GM12878 (cell line): ENCODE measurements around the gene ZFP36. TPM values are rescaled to one million over a fixed set of nuclear protein-coding genes. Genes with fewer than 3 reads are reported as not detected.
A peak's percentile ranks its signal among the peaks of the same experiment; 100 is the strongest.

ENCODE experiments used
- ATAC-seq: fragments of 200-7000 bp; cut with Tn5 transposase; 3 replicates; pipeline ENCODE4 v1.9.1; 2020; ENCODE audit warnings: mild to moderate bottlenecking, moderate library complexity
- BruUV-seq: library from RNA; stranded (reverse); fragments of 400-500 nt; replicated peaks from 2 replicates; lab custom pipeline; 2021; lab: Mats Ljungman, UMichigan
- CTCF ChIA-PET: fragments of 300-600 bp; sonication (Branson Sonifier 250); formaldehyde crosslinking; extraction: SDS; loops from one replicate; lab custom pipeline; 2021; ENCODE audit warnings: inconsistent platforms; lab: Yijun Ruan, JAX
- POLR2A ChIA-PET: fragments of 350-600 bp; formaldehyde crosslinking; extraction: SDS; loops from one replicate; lab custom pipeline; 2021; ENCODE audit warnings: inconsistent platforms; lab: Charles Lee
- RAD21 ChIA-PET: fragments of 300-600 bp; sonication (Branson Sonifier 250); formaldehyde crosslinking; loops from one replicate; lab custom pipeline; 2023; ENCODE audit warnings: antibody characterized with exemption; ENCODE audit not compliant: unreplicated experiment; lab: Charles Lee
- SMC1A ChIA-PET: fragments of 300-600 bp; sonication (Branson Sonifier 250); formaldehyde crosslinking; loops from one replicate; lab custom pipeline; 2023; ENCODE audit not compliant: unreplicated experiment, uncharacterized antibody; lab: Charles Lee
- DNase-seq: peaks from one replicate; pipeline ENCODE4 v3.0.0-alpha.2; 2011; ENCODE audit warnings: low read depth, low spot score
- FAIRE-seq: peaks from 3 replicates; lab custom pipeline; 2011; peaks lifted over from hg19 to GRCh38; lab: Jason Lieb, UNC
- H2AFZ ChIP-seq: 2 replicates; pipeline ENCODE4 v1.6.0; 2011; ENCODE audit warnings: low read depth, low read length, control low read depth; ENCODE audit not compliant: control insufficient read depth
- H3K27ac ChIP-seq: 2 replicates; pipeline ENCODE4 v1.5.1; 2011; ENCODE audit warnings: control low read depth; ENCODE audit not compliant: control insufficient read depth, insufficient read depth
- H3K27me3 ChIP-seq, 2 experiments: replicated peaks in 1 of 2; 2 replicates each; pipeline versions ENCODE4 v1.6.0 to v1.6.1; 2011; ENCODE audit warnings: low read length in 1 of 2; ENCODE audit not compliant: control insufficient read depth in 2 of 2, insufficient read depth in 2 of 2
- H3K36me3 ChIP-seq, 2 experiments: 2 replicates each; pipeline ENCODE4 v1.5.1; 2011; ENCODE audit warnings: low read length in 1 of 2; ENCODE audit not compliant: control insufficient read depth in 2 of 2, insufficient read depth in 2 of 2
- H3K4me1 ChIP-seq: 2 replicates; pipeline ENCODE4 v1.6.1; 2011; ENCODE audit warnings: mild to moderate bottlenecking, low read length, moderate library complexity, mixed read lengths; ENCODE audit not compliant: control insufficient read depth, insufficient read depth
- H3K4me2 ChIP-seq: 2 replicates; pipeline ENCODE4 v1.6.0; 2011; ENCODE audit warnings: control low read depth; ENCODE audit not compliant: control insufficient read depth, insufficient read depth
- H3K4me3 ChIP-seq: fragments of 200-600 bp; sonication (generic); 2 replicates; pipeline ENCODE4 v1.5.1; 2016
- H3K79me2 ChIP-seq: 2 replicates; pipeline ENCODE4 v1.6.0; 2011; ENCODE audit warnings: low read length; ENCODE audit not compliant: control insufficient read depth, insufficient read depth
- H3K9ac ChIP-seq: 2 replicates; pipeline ENCODE4 v1.8.0; 2011; ENCODE audit warnings: low read length, control low read depth, mixed read lengths; ENCODE audit not compliant: control insufficient read depth, insufficient read depth
- H3K9me3 ChIP-seq: replicated peaks from 3 replicates; pipeline ENCODE4 v1.5.1; 2011; ENCODE audit warnings: mild to moderate bottlenecking, low read length; ENCODE audit not compliant: control insufficient read depth, insufficient read depth
- H4K20me1 ChIP-seq: 2 replicates; pipeline ENCODE4 v1.6.0; 2011; ENCODE audit not compliant: control insufficient read depth, insufficient read depth
- BACH1 ChIP-seq: fragments of 450-650 bp; IDR thresholded peaks from 2 replicates; pipeline ENCODE4 v1.6.1; 2017; ENCODE audit warnings: mild to moderate bottlenecking, borderline replicate concordance
- CREM ChIP-seq: IDR thresholded peaks from 2 replicates; pipeline ENCODE4 v1.6.1; 2014; ENCODE audit warnings: antibody characterized with exemption, low read depth
- EP300 ChIP-seq, 2 experiments: fragments of 150-350 bp in 1 of 2; IDR thresholded peaks; 2 replicates each; pipeline ENCODE4 v1.6.1; 2011 to 2012; ENCODE audit warnings: low read depth in 2 of 2, low read length in 2 of 2, borderline replicate concordance in 1 of 2, improper control_type of control experiment in 1 of 2, inconsistent platforms in 1 of 2; ENCODE audit not compliant: control insufficient read depth in 1 of 2
- FOXK2 ChIP-seq: fragments of 450-650 bp; IDR thresholded peaks from 2 replicates; pipeline ENCODE4 v1.6.1; 2017; ENCODE audit warnings: mild to moderate bottlenecking, moderate library complexity
- FOXM1 ChIP-seq: IDR thresholded peaks from 2 replicates; pipeline ENCODE4 v1.6.1; 2012; ENCODE audit warnings: low read depth, mild to moderate bottlenecking, inconsistent platforms, low read length, moderate library complexity
- IRF4 ChIP-seq: IDR thresholded peaks from 2 replicates; pipeline ENCODE4 v1.6.1; 2011; ENCODE audit warnings: low read depth, low read length
- MYB ChIP-seq: fragments of 150-350 bp; IDR thresholded peaks from 2 replicates; pipeline ENCODE4 v1.6.1; 2014; ENCODE audit warnings: mild to moderate bottlenecking, low read depth, low read length, borderline replicate concordance
- POLR2A ChIP-seq: IDR thresholded peaks from 2 replicates; pipeline ENCODE4 v1.6.1; 2011; ENCODE audit warnings: low read depth, mild to moderate bottlenecking, low read length
- POLR2AphosphoS5 ChIP-seq: IDR thresholded peaks from 2 replicates; pipeline ENCODE4 v1.6.1; 2011; ENCODE audit warnings: mild to moderate bottlenecking, low read length, inconsistent platforms
- RAD51 ChIP-seq: fragments of 450-650 bp; IDR thresholded peaks from 2 replicates; pipeline ENCODE4 v1.6.1; 2016; ENCODE audit warnings: moderate library complexity, mild to moderate bottlenecking, inconsistent platforms
- RUNX3 ChIP-seq: IDR thresholded peaks from 2 replicates; pipeline ENCODE4 v1.6.1; 2012; ENCODE audit warnings: low read length, inconsistent platforms
- SIX5 ChIP-seq: IDR thresholded peaks from 2 replicates; pipeline ENCODE4 v1.6.1; 2011; ENCODE audit warnings: mild to moderate bottlenecking, low read depth, low read length, moderate library complexity; ENCODE audit not compliant: severe bottlenecking
- SP1 ChIP-seq: IDR thresholded peaks from one replicate; pipeline ENCODE4 v1.6.1; 2011; ENCODE audit warnings: low read depth, low read length
- WGBS: methylation state at CpG from one replicate; pipeline ENCODE4 v1.1.6; 2016; ENCODE audit warnings: low lambda C conversion rate; ENCODE audit not compliant: insufficient replicate concordance, insufficient coverage; ENCODE audit errors: missing lambda C conversion rate; 5-methylcytosine and 5-hydroxymethylcytosine counted together
- in situ Hi-C: fragments of 300-500 bp; cut with MboI; formaldehyde crosslinking; loops from 9 replicates; pipeline ENCODE4 v1.14.3; 2018; ENCODE audit warnings: mixed read lengths
- intact Hi-C: fragments of 100-400 bp; cut with micrococcal nuclease; formaldehyde crosslinking; loops from one replicate; pipeline ENCODE4 v1.14.2; 2022; ENCODE audit not compliant: unreplicated experiment
- polyA plus RNA-seq, 11 experiments: library from polyadenylated mRNA; depleted of rRNA in 4 of 11; unstranded in 6 of 11; stranded (reverse) in 5 of 11; fragments of >200 nt; fragmentation: Nextera tagmentation in 4 of 11; fragmentation: Illumina TruSeq in 1 of 11; extraction: Ambion mirVana in 4 of 11; extraction: Trizol in 1 of 11; gene quantifications; 1 replicate in 1 of 11; 2 replicates in 10 of 11; pipeline versions ENCODE4 v1.2.1 to v1.2.3, GENCODE V29; 2011 to 2016; ENCODE audit warnings: inconsistent platforms in 2 of 11, missing spikeins in 2 of 11, low read depth in 1 of 11
- total RNA-seq, 4 experiments: library from RNA; depleted of rRNA in 3 of 4; stranded (reverse); fragments of >200 nt in 3 of 4; fragmentation: Illumina TruSeq in 1 of 4; extraction: Trizol in 1 of 4; gene quantifications; 2 replicates each; pipeline versions ENCODE4 v1.2.1 to v1.2.3, GENCODE V29; 2013 to 2021
- TF ChIP-seq, protein P1 (sequence below): fragments of 450-650 bp; IDR thresholded peaks from 2 replicates; pipeline ENCODE4 v1.6.1; 2017; ENCODE audit warnings: mild to moderate bottlenecking, moderate library complexity

ZFP36 gene
- total and polyA plus RNA-seq, 10 of the 15 experiments (the other 5 are each of a cell fraction or from before 2014, with no cell fraction given): 5.3 to 55.0 (median 18.1) TPM

DNA sequence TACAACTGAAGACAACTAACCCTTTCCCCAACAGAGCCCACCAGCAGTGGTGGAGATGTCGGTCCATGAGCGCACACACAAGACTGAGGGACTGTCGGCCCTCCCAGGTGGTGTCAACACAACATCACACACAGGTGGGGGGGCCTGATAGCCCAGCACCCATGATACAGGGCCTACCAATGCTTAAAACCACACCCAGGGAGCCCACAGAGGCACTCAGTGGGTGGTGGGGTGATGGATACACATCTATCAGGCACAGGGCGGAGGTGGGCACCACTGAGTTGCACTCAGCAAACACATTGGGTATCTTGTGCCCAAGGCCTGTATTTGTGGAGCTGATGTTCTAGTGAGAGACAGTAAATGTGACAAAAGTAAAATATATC lies 7.0 kb upstream of the ZFP36 start:
- TF ChIP-seq SP1 (no peak), POLR2A (peak; percentile 45; the same call in 1 of the 2 replicates), EP300 (IDR thresholded peaks at IDR 0.05; ENCODE audit: borderline replicate concordance in 1 of 2, control insufficient read depth in 1 of 2, low read depth in 2 of 2, low read length in 2 of 2) (no peak), BACH1 (no peak), MYB (no peak)
- H3K4me2 ChIP-seq: no peak overlapping the region
- ChIA-PET RAD21 (interaction anchor here (6.7 kb wide), 1 partner anchor 12 kb away, joined by 159 read pairs; the partner anchor contains the start of gene PLEKHG2), SMC1A (interaction anchor here (2.3 to 8.7 kb wide), 2 partner anchors 9 to 12 kb away, joined by 18 to 146 read pairs; partner anchors contain the start of gene PLEKHG2), POLR2A (interaction anchor here (2.9 kb wide), 1 partner anchor 12 kb away, joined by 37 read pairs; the partner anchor contains the start of gene PLEKHG2), CTCF (interaction anchor here (4.7 to 7.4 kb wide), 2 partner anchors 12 to 134 kb away, joined by 20 to 218 read pairs; partner anchors contain the start of genes EID2B and PLEKHG2)
- no peaks in the 10 kb centered on the region for H4K20me1 ChIP-seq
- in situ Hi-C loops: no loop called here
- FAIRE-seq (no peak), ATAC-seq (no peak), DNase-seq (no peak)
- H3K9ac ChIP-seq: no peak overlapping the region
- H3K4me1 ChIP-seq: peaks cover 65% of the 10 kb centered on the region
- H3K79me2 ChIP-seq: peaks cover 22% of the 10 kb centered on the region
- H3K27ac ChIP-seq: peak overlapping the region; percentile 65
- intact Hi-C loops: loop anchor here (10.0 kb wide), 1 partner anchor 425 kb away; the partner anchor contains the start of gene FBXO17
- peaks cover 0 to 8% of the 10 kb centered on the region in 2 experiments; a peak in 2 of 4 replicates for H3K36me3 ChIP-seq
- BruUV-seq: no TSS peak
- no peaks in the 10 kb centered on the region for H3K9me3 ChIP-seq
- H3K4me3 ChIP-seq: no peak overlapping the region
- WGBS: 100% methylated on average over 4 of the region's 4 CpGs
- no peaks in the 10 kb centered on the region for H3K27me3 ChIP-seq
- no peak overlapping the region for H2AFZ ChIP-seq

DNA sequence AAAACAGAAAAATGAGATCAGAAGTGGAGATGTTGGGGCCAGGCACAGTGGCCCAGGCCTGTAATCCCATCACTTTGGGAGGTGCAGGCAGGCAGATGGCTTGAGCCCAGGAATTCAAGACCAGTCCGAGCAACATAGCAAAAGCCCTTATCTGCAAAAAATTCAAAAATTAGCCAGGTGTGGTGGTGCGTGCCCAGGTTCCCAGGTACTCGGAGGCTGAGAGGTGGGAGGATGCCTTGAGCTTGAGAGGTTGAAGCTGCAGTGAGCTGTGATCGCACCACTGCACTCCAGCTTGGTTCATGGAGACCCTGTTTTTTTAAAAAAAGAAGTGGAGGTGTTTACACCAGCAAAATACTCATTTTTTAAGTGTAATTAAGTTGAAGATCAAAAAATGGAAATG lies 6.6 kb upstream of the ZFP36 start:
- Histone ChIP-seq H3K9ac (no peak overlapping the region), H3K4me1 (peaks cover 69% of the 10 kb centered on the region), H3K9me3 (no peaks in the 10 kb centered on the region), H3K4me2 (no peak overlapping the region), H4K20me1 (no peaks in the 10 kb centered on the region), H3K79me2 (peaks cover 25% of the 10 kb centered on the region), H2AFZ (no peak overlapping the region), H3K36me3 (peaks cover 0 to 7% of the 10 kb centered on the region in 2 experiments; a peak in 2 of 4 replicates), H3K4me3 (no peak overlapping the region), H3K27me3 (no peaks in the 10 kb centered on the region), H3K27ac (peak overlapping the region; percentile 65)
- DNase-seq: no peak
- POLR2A ChIA-PET: interaction anchor here (1.9 to 2.9 kb wide), 2 partner anchors 12 to 36 kb away, joined by 13 to 37 read pairs; partner anchors contain the start of genes PLEKHG2 and RPS16
- WGBS: 50% methylated on average over 4 of the region's 4 CpGs
- in situ Hi-C loops: no loop called here
- RAD21 ChIA-PET: interaction anchor here (6.7 kb wide), 1 partner anchor 12 kb away, joined by 159 read pairs; the partner anchor contains the start of gene PLEKHG2
- no peak for FAIRE-seq
- SMC1A ChIA-PET: interaction anchor here (1.1 to 8.7 kb wide), 2 partner anchors 12 to 30 kb away, joined by 3 to 146 read pairs; partner anchors contain the start of gene PLEKHG2
- intact Hi-C loops: loop anchor here (10.0 kb wide), 1 partner anchor 425 kb away; the partner anchor contains the start of gene FBXO17
- CTCF ChIA-PET: interaction anchor here (0.8 to 7.4 kb wide), 3 partner anchors 9 to 133 kb away, joined by 3 to 218 read pairs (median 20); partner anchors contain the start of genes EID2B, MED29, PAF1 and PLEKHG2
- no TSS peak for BruUV-seq
- ATAC-seq: no peak
- TF ChIP-seq SIX5: no peak
- TF ChIP-seq CREM: no peak
- TF ChIP-seq, protein P1, sequence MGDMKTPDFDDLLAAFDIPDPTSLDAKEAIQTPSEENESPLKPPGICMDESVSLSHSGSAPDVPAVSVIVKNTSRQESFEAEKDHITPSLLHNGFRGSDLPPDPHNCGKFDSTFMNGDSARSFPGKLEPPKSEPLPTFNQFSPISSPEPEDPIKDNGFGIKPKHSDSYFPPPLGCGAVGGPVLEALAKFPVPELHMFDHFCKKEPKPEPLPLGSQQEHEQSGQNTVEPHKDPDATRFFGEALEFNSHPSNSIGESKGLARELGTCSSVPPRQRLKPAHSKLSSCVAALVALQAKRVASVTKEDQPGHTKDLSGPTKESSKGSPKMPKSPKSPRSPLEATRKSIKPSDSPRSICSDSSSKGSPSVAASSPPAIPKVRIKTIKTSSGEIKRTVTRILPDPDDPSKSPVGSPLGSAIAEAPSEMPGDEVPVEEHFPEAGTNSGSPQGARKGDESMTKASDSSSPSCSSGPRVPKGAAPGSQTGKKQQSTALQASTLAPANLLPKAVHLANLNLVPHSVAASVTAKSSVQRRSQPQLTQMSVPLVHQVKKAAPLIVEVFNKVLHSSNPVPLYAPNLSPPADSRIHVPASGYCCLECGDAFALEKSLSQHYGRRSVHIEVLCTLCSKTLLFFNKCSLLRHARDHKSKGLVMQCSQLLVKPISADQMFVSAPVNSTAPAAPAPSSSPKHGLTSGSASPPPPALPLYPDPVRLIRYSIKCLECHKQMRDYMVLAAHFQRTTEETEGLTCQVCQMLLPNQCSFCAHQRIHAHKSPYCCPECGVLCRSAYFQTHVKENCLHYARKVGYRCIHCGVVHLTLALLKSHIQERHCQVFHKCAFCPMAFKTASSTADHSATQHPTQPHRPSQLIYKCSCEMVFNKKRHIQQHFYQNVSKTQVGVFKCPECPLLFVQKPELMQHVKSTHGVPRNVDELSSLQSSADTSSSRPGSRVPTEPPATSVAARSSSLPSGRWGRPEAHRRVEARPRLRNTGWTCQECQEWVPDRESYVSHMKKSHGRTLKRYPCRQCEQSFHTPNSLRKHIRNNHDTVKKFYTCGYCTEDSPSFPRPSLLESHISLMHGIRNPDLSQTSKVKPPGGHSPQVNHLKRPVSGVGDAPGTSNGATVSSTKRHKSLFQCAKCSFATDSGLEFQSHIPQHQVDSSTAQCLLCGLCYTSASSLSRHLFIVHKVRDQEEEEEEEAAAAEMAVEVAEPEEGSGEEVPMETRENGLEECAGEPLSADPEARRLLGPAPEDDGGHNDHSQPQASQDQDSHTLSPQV: no peak
- TF ChIP-seq RUNX3: no peak
- no peak for TF ChIP-seq RAD51
- no peak for TF ChIP-seq BACH1
- TF ChIP-seq FOXK2: no peak
- no peak for TF ChIP-seq POLR2AphosphoS5
- no peak for TF ChIP-seq FOXM1
- TF ChIP-seq IRF4: no peak
